RWPE2 (cell line): Measurements from ENCODE around the gene PLSCR4.

Source experiments
- ATAC-seq: fragments of 200-7000 bp; cut with Tn5 transposase; 3 replicates; pipeline ENCODE4 v1.9.1; 2021; ENCODE audit warnings: low read depth
- DNase-seq: peaks from one replicate; pipeline ENCODE4 v3.0.0-alpha.2; 2020; ENCODE audit warnings: low spot score
- H3K27ac ChIP-seq: fragments of 450-650 bp; 2 replicates; pipeline ENCODE4 v1.5.1; 2017; ENCODE audit warnings: mild to moderate bottlenecking; ENCODE audit not compliant: poor library complexity, severe bottlenecking
- H3K27me3 ChIP-seq: fragments of 250-450 bp; sonication (Bioruptor Pico); 2 replicates; pipeline ENCODE4 v1.5.1; 2021; ENCODE audit warnings: mild to moderate bottlenecking, moderate library complexity; ENCODE audit not compliant: insufficient read depth, poor library complexity, severe bottlenecking
- H3K36me3 ChIP-seq: fragments of 250-450 bp; sonication (Bioruptor Pico); 2 replicates; pipeline ENCODE4 v1.5.1; 2020; ENCODE audit warnings: low read depth, mild to moderate bottlenecking, moderate library complexity
- H3K4me1 ChIP-seq: fragments of 250-450 bp; sonication (Bioruptor Pico); 2 replicates; pipeline ENCODE4 v1.5.1; 2021; ENCODE audit warnings: mild to moderate bottlenecking, moderate library complexity; ENCODE audit not compliant: insufficient read depth, poor library complexity, severe bottlenecking
- H3K4me3 ChIP-seq: fragments of 250-450 bp; sonication (Bioruptor Pico); 2 replicates; pipeline ENCODE4 v1.5.1; 2021; ENCODE audit warnings: mild to moderate bottlenecking, moderate library complexity; ENCODE audit not compliant: severe bottlenecking
- H3K9me3 ChIP-seq: fragments of 250-450 bp; sonication (Bioruptor Pico); 2 replicates; pipeline ENCODE4 v1.5.1; 2021; ENCODE audit warnings: mild to moderate bottlenecking, moderate library complexity; ENCODE audit not compliant: severe bottlenecking
- TF ChIP-seq, protein P1 (sequence below): fragments of 450-650 bp; IDR thresholded peaks from one replicate; pipeline ENCODE4 v1.5.1; 2017; ENCODE audit warnings: mild to moderate bottlenecking, moderate library complexity; ENCODE audit not compliant: poor library complexity, severe bottlenecking

PLSCR4 gene

GRCh38 chr3:146200461-146201220 is 50.3 kb downstream of the PLSCR4 start:
- Histone ChIP-seq H3K27ac (no peak overlapping the region), H3K36me3 (no peaks in the 10 kb centered on the region), H3K27me3 (no peaks in the 10 kb centered on the region), H3K4me1 (no peaks in the 10 kb centered on the region), H3K9me3 (no peaks in the 10 kb centered on the region), H3K4me3 (no peak overlapping the region)
- TF ChIP-seq, protein P1, sequence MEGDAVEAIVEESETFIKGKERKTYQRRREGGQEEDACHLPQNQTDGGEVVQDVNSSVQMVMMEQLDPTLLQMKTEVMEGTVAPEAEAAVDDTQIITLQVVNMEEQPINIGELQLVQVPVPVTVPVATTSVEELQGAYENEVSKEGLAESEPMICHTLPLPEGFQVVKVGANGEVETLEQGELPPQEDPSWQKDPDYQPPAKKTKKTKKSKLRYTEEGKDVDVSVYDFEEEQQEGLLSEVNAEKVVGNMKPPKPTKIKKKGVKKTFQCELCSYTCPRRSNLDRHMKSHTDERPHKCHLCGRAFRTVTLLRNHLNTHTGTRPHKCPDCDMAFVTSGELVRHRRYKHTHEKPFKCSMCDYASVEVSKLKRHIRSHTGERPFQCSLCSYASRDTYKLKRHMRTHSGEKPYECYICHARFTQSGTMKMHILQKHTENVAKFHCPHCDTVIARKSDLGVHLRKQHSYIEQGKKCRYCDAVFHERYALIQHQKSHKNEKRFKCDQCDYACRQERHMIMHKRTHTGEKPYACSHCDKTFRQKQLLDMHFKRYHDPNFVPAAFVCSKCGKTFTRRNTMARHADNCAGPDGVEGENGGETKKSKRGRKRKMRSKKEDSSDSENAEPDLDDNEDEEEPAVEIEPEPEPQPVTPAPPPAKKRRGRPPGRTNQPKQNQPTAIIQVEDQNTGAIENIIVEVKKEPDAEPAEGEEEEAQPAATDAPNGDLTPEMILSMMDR, result no peak
- DNase-seq, result no peak
- ATAC-seq, result no peak

- H3K4me1 ChIP-seq, result no peaks in the 10 kb centered on the region
- H3K27ac ChIP-seq, result no peak overlapping the region
- no peak for DNase-seq
- H3K27me3 ChIP-seq, result no peaks in the 10 kb centered on the region
- TF ChIP-seq, protein P1, result no peak
- no peaks in the 10 kb centered on the region for H3K9me3 ChIP-seq
- H3K36me3 ChIP-seq, result no peaks in the 10 kb centered on the region
- no peak for ATAC-seq
- H3K4me3 ChIP-seq, result no peak overlapping the region
Measured at GRCh38 chr3:146199762-146200161, 51.1 kb downstream of the PLSCR4 start.

DNA sequence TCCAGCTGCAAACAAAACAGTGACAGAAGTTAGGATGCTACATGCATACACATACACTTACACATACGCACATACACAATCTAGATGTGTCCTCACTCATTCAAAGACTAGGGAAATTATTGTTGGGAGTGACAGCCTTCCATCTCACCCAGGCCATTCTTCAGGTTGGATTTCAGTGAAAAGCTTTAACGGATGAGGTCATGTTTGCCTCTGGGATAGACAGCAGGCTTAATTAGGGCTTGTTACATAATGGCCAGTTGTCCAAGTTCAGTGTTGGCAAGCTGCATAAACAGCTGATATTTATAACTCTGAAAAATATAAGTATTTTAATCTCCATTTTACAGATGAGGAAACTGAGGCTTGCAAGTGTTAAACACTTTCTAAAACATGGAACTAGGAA is 54.1 kb downstream of the PLSCR4 start:
- no peak overlapping the region for H3K4me3 ChIP-seq
- no peaks in the 10 kb centered on the region for H3K9me3 ChIP-seq
- H3K36me3 ChIP-seq, result no peaks in the 10 kb centered on the region
- ATAC-seq (no peak), DNase-seq (no peak)
- H3K27me3 ChIP-seq, result no peaks in the 10 kb centered on the region
- TF ChIP-seq, protein P1, result no peak
- no peaks in the 10 kb centered on the region for H3K4me1 ChIP-seq
- no peak overlapping the region for H3K27ac ChIP-seq

GRCh38 chr3:146195605-146196004 is 55.3 kb downstream of the PLSCR4 start:
- no peaks in the 10 kb centered on the region for H3K27me3 ChIP-seq
- DNase-seq (no peak), ATAC-seq (no peak)
- no peak overlapping the region for H3K4me3 ChIP-seq
- no peak overlapping the region for H3K27ac ChIP-seq
- H3K36me3 ChIP-seq, result no peaks in the 10 kb centered on the region
- TF ChIP-seq, protein P1, result no peak
- no peaks in the 10 kb centered on the region for H3K4me1 ChIP-seq
- no peaks in the 10 kb centered on the region for H3K9me3 ChIP-seq

- Histone ChIP-seq H3K27me3 (no peaks in the 10 kb centered on the region), H3K36me3 (no peaks in the 10 kb centered on the region), H3K27ac (no peak overlapping the region), H3K9me3 (no peaks in the 10 kb centered on the region), H3K4me3 (no peak overlapping the region), H3K4me1 (no peaks in the 10 kb centered on the region)
- ATAC-seq (no peak), DNase-seq (no peak)
- TF ChIP-seq, protein P1, result no peak
Measured at GRCh38 chr3:146195030-146195429, 55.9 kb downstream of the PLSCR4 start.
